GM19438 (cell line): Measurements from ENCODE around the gene CPSF3.
A peak's percentile ranks its signal among the peaks of the same experiment; 100 is the strongest.

Source experiments
- ATAC-seq: cut with Tn5 transposase; IDR thresholded peaks from one replicate; pipeline ENCODE4 v1.9.1; 2021; ENCODE audit warnings: low read depth; ENCODE audit not compliant: unreplicated experiment

CPSF3 gene

GRCh38 chr2:9423100-9423921, at the start of gene CPSF3, which contains the start of gene ITGB1BP1:
CPSF3 (plus strand) TSS chr2:9423654; CDS start chr2:9423774, 120 bp downstream.
ITGB1BP1 (minus strand) TSS chr2:9423528; CDS start chr2:9418697, 4,831 bp downstream.
- ATAC-seq: peak; percentile 81

- ATAC-seq: no peak
These were observed 49.3 kb upstream of the CPSF3 start for GRCh38 chr2:9374071-9374730.

- no peak for ATAC-seq
These were observed 47.5 kb upstream of the CPSF3 start for GRCh38 chr2:9375857-9376428.

GRCh38 chr2:9377461-9378097, 45.9 kb upstream of the CPSF3 start:
- no peak for ATAC-seq

- no peak for ATAC-seq
These were observed 44.7 kb upstream of the CPSF3 start for GRCh38 chr2:9378433-9379390.

GRCh38 chr2:9379391-9379755, 44.1 kb upstream of the CPSF3 start:
- no peak for ATAC-seq

- ATAC-seq: no peak
These were observed 42.5 kb upstream of the CPSF3 start for GRCh38 chr2:9380702-9381628.

DNA sequence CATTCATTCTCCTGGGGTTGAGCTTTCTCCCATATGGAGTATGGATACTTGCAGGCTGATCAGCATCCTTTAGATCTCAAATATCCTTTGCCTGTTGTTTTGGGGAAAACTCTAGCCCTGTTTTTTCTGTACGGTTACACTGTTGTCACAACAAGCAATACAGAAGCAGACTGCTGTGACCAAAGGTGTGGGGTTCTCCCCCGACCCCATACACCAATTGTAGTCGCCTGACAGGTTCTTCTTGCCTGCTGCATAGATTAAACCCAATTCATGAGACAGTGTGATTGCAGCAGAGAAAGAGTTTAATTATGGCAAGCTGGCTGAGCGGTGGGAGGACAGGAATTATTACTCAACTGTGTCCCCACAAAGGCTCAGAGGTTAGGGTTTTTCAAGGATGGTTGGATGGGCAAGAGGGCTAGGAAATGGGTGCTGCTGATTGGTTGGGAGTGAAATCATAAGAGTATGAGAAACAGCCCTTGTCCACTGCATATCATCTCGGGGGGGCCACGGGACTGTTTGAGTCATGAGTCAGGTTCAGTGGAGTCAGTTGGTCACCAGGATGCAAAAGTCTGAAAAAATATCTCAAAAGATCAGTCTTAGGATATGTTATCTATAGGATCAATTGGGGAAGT, 40.7 kb upstream of the CPSF3 start:
- no peak for ATAC-seq

DNA sequence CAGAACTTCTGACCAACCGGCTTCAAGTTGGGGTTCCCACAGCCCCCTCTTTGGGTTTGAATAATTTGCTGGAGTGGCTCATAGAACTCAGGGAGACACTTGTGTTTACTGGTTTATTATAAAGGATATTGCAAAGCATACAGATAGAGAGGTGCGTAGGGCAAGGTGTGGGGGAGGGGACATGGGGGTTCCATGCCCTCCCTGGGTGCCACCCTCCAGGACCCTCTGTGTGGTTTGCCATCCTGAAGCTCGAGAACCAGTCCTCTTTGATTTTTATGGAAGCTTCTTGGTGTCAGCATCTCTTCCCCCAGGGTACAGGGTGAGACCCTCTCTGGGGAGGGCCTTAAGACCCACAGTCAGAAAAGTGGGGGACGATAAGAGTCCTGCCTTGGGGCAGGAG, 38.9 kb upstream of the CPSF3 start:
- no peak for ATAC-seq

- no peak for ATAC-seq
These were observed 37.6 kb upstream of the CPSF3 start for GRCh38 chr2:9385841-9386240.

GRCh38 chr2:9388199-9388681, 35.2 kb upstream of the CPSF3 start:
- no peak for ATAC-seq

GRCh38 chr2:9388950-9389911, 34.2 kb upstream of the CPSF3 start:
- ATAC-seq: no peak

DNA sequence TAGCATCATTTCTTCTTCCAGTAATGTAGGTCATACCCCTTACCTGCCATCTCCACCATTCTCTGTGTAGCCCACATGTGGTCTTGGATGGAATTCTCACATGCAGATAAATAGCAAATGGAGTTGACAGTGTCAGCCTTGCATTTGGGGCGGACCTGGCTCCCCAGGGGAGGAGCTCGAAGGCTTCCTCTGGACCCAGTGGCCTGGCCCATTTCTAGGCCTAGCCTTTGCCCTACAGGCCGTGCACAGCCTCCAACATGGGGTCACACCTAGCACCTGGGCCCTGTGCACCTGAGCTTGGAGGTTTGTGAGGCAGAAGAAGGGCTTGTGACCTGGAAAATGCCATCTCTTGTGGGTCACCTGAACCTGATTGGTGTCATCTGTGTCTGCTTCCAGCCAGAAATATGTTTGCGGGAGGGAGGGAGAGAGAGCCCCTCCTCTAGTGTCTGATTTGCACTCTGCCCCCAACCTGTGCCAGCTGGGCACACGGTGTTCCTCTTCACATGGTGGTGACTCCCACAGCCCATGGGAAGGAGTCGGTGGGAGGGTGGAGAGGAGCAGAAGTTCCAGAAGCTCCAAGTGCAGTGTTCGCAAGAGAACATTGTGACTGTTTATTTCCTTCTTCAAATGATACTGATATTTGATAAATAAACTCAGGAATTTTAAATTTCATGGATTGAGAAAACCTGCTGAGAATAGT, 33.2 kb upstream of the CPSF3 start:
- ATAC-seq: no peak

GRCh38 chr2:9390991-9391390, 32.5 kb upstream of the CPSF3 start:
- no peak for ATAC-seq

DNA sequence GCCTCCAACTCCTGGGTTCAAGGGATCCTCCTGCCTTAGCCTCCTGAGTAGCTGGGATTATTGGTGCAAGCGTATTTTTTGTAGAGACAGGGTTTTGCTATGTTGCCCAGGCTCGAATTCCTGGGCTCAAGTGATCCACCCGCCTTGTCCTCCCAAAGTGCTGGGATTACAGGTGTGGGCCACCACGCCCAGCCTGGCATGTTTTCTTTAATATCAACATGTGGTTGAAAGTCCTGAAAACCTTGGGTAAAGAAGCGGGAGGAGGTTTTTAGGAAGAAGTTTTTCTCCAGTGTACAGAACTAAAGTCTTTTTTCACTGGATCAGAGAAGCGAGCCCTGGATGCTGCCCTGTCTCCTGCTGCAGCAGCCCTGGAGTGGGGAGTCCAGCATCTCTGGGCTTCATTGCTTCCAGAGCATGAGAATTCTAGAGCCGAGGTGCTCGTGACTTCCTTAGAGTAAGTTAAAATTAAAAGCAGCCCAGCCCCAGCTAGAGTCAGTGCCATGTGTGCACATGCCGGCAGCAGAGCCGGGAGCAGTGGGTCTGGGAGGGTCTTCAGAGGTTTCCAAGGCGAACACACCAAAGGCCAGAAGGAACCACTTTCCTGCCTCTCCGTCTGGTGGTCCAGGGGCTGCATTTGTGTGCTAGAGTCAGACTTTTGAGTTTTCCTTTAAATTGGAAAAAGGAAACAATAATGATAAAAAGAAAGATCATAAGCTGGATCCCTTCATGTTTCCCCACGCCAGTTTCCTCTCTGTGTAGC, 31.3 kb upstream of the CPSF3 start:
- no peak for ATAC-seq
